AG10803 (cell line): ENCODE data around the gene NEGR1.

Experiments used
- DNase-seq: peaks from one replicate; pipeline ENCODE4 v3.0.0; 2010; ENCODE audit warnings: low read depth
- H3K4me3 ChIP-seq: 2 replicates; pipeline ENCODE4 v1.5.1; 2011; ENCODE audit warnings: mild to moderate bottlenecking, low read length, control low read depth
- TF ChIP-seq, protein P1 (sequence below): conservative IDR thresholded peaks from 2 replicates; pipeline ENCODE4 v1.5.1; 2011; ENCODE audit warnings: mild to moderate bottlenecking, low read length, control low read depth, inconsistent platforms

The NEGR1 gene

DNA sequence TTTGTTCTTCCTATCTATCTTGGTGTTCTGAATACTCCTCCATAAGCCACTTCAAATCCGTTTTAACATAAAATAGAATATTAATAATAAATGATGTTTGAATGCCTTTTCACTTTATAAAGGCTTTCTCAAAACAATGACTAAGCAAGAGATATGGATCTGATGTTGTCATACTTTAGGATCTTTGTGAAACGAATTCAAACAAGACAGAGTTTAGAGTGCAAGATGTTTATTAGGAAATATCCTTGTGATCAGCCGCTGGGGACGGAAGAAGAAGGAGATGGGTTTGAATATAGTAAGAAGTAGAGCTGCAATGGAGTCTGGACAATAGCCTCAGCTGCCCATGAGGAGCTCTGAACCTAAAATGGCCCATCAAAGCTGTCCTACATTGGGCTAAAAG is 351.8 kb downstream of the NEGR1 start:
- DNase-seq: no peak

DNA sequence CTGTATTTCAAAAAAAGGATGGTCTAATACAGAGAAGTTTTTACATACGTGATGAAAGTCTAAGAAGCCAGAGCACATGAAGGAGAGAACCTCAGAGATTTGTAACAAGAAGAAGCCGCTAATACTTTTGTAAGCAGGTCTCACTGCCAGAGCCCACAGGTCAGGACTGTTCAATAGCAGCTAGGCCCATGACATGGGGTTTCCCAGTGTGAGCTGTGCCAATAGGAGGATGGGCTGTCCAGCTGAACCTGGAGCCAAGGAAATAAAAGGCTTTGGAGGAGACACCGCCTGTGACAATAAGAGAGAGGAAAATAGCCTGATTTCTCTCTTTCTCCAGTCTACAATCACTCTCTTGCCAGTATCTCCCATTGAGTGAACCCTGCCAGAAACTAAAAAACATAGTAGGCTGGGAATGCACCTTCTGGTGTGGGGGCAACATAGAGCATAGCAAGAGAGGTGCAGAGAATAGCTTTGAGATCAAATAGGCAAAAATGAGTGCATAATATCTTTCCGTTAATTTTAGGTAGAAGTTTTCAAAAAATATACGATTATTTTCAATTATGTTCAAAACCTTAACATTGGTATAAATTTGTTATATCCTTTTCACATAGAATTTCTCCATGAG is 360.3 kb downstream of the NEGR1 start:
- TF ChIP-seq, protein P1, sequence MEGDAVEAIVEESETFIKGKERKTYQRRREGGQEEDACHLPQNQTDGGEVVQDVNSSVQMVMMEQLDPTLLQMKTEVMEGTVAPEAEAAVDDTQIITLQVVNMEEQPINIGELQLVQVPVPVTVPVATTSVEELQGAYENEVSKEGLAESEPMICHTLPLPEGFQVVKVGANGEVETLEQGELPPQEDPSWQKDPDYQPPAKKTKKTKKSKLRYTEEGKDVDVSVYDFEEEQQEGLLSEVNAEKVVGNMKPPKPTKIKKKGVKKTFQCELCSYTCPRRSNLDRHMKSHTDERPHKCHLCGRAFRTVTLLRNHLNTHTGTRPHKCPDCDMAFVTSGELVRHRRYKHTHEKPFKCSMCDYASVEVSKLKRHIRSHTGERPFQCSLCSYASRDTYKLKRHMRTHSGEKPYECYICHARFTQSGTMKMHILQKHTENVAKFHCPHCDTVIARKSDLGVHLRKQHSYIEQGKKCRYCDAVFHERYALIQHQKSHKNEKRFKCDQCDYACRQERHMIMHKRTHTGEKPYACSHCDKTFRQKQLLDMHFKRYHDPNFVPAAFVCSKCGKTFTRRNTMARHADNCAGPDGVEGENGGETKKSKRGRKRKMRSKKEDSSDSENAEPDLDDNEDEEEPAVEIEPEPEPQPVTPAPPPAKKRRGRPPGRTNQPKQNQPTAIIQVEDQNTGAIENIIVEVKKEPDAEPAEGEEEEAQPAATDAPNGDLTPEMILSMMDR: no peak
- DNase-seq: no peak
- H3K4me3 ChIP-seq: no peak overlapping the region

More for the DNA sequence above, 351.8 kb downstream of the NEGR1 start:
- H3K4me3 ChIP-seq: no peak overlapping the region
- TF ChIP-seq, protein P1: no peak

DNA sequence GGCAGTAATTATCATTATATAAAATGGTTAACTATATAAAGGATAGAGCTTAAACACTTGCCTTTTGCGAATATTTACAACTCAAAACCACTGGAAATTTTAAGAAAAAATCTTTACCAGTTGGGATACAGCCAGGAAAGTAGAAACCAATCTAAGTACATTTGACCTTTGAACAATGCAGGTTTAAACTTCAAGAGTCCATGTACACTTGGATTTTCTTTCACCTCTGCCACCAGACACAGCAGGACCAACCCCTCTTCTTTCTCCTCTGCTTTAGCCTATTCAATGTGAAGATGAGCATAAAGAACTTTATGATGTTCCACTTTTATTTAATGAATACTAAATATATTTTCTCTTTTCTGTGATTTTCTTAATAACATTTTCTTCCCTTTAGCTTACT is 361.1 kb downstream of the NEGR1 start:
- H3K4me3 ChIP-seq: no peak overlapping the region
- DNase-seq: no peak
- TF ChIP-seq, protein P1: no peak

DNA sequence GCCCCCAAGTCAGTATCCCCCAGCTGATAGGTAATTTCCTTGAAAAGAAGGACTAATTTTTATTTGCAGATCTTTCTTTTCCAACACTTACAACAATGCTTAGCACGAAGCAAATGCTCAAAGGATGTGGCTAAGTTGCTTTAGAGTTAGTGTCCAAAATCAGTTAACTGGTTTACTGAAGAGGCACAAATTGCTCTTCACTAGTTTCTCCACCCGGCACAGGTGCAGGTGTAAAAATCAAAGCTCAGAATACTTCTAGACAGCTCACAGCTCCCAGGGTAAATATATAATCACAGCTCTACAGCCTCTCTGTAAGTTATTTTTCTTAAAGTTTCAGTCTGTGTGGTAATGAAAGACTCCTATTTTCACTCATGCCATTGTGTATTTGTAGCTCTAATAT is 361.8 kb downstream of the NEGR1 start:
- DNase-seq: no peak
- H3K4me3 ChIP-seq: no peak overlapping the region
- TF ChIP-seq, protein P1: no peak

DNA sequence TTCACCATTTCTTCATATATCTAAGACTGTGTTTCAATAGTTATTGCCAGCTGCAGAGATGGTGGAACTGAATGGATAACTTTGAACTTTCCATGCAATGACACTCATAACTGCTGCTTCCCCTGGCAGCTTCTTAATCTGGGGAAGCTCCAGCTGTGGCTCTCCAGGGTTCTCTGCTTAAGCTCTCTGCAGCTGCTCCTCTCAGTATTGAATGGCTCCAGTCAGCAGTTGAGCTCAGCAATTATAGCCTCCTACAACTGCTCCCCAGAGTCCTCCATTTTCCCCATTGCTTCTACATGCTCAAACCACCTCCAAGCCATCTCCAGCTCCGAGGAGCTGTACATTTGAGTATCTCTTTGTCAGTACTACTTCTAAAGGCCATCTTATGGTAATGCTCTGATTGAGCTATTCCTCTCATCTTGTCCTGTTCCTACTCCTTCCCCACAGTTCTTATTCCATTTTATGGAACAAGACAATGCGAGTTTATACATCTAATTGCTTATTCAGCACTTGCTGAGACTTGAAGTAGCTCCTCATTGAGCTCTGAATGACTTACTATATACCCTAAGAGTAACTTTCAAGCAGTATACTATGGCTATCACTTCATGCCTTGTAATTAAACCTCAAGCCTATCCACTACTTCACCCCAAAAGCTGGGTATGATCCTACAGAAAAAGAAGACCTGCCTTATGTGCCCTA is 362.4 kb downstream of the NEGR1 start:
- H3K4me3 ChIP-seq: no peak overlapping the region
- no peak for DNase-seq
- TF ChIP-seq, protein P1: no peak

DNA sequence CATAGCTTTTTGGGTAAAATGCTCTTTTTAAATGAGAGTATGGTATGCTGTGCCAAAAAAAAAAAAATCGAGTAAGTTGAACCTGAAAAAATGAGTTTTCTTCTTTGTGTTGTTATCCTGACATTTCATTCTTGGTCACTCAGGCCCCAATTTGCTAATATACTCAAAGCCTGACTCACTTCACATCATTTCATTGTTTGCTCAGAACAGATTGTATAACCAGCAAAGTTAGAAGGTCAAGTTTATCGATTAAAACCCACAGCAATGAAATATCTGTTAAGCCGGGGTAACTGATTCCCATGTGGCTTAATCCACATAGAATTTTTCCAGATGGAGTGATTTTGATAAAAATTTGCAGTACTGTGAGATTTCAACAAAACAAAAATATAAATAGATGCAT is 363.7 kb downstream of the NEGR1 start:
- H3K4me3 ChIP-seq: no peak overlapping the region
- DNase-seq: no peak
- TF ChIP-seq, protein P1: no peak

DNA sequence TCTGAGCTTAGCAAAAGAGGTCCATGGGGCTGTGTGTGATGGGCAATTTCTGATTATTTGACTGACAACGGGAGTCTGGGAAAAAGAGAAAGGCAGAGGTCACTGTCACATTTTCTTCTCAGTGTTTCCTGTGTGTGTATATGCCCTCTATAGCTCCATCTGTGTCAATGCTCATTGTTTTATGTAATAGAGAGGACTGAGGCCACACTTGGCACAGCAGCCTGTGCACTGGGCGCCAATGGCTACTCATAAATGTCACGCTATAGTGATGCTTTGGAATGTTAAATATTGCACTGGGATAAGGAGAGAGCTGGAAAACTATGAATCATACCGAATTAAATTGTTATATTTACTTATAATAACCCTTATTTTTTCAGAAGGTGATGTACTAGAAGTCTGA is 365.4 kb downstream of the NEGR1 start:
- no peak overlapping the region for H3K4me3 ChIP-seq
- TF ChIP-seq, protein P1: no peak
- DNase-seq: no peak
